Measurements from ENCODE around the gene ARL4D. TPM values are rescaled to one million over a fixed set of nuclear protein-coding genes. Genes with fewer than 3 reads are reported as not detected.
A peak's percentile ranks its signal among the peaks of the same experiment; 100 is the strongest.

Gene ARL4D
- total RNA-seq, 1 donor from 2014 or later: 19.7 TPM

DNA sequence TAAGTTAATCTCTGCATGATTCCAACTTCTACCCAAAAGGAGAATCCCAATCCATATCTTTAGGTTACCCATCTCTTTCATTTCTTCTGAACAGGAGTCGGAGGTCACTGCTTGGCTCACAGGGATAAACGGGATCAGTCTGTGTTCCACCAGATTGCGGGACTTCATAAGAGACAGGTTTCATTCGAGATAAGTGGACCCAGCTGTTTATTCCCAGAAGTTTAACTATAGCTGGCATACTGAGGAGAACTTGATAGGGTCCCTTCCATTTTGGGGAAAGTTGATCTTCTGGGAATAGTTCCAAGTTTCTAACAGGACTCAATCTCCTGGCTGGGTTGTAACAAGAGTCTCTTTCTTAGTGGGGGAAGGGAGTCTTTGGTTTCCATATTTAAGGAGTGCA, 45.4 kb upstream of the ARL4D start:
- peaks cover 15% of the 10 kb centered on the region for H3K4me1 ChIP-seq (ENCODE audit: insufficient read depth, low read length)
- peaks cover 8% of the 10 kb centered on the region for H3K79me2 ChIP-seq (ENCODE audit: insufficient read depth, low read length)
- peaks cover 19% of the 10 kb centered on the region for H4K20me1 ChIP-seq (ENCODE audit: insufficient read depth, low read length)
- H3K36me3 ChIP-seq (ENCODE audit: insufficient read depth, low read length): no peaks in the 10 kb centered on the region
- peaks cover 23% of the 10 kb centered on the region for H3K9me3 Mint-ChIP-seq (ENCODE audit: unreplicated experiment)
- no peaks in the 10 kb centered on the region for H3K27me3 ChIP-seq (ENCODE audit: insufficient read depth, low read length)
- H3K4me2 ChIP-seq (ENCODE audit: low read length): no peak overlapping the region
- no peak overlapping the region for H3K9ac ChIP-seq (ENCODE audit: low read length)
- H3K4me3 ChIP-seq (ENCODE audit: insufficient read depth, low read depth, low read length): no peak overlapping the region
- no peak overlapping the region for H3K27ac Mint-ChIP-seq (ENCODE audit: unreplicated experiment)
- FAIRE-seq (no peak), DNase-seq (ENCODE audit: low read depth) (no peak)
- peaks cover 25% of the 10 kb centered on the region for H3K36me3 Mint-ChIP-seq (ENCODE audit: low read depth, unreplicated experiment)
- H3K4me3 Mint-ChIP-seq (ENCODE audit: unreplicated experiment): no peak overlapping the region
- no peak for TF ChIP-seq EZH2 (IDR thresholded peaks at IDR 0.05; ENCODE audit: insufficient read depth, low read length)
- TF ChIP-seq, protein P1, sequence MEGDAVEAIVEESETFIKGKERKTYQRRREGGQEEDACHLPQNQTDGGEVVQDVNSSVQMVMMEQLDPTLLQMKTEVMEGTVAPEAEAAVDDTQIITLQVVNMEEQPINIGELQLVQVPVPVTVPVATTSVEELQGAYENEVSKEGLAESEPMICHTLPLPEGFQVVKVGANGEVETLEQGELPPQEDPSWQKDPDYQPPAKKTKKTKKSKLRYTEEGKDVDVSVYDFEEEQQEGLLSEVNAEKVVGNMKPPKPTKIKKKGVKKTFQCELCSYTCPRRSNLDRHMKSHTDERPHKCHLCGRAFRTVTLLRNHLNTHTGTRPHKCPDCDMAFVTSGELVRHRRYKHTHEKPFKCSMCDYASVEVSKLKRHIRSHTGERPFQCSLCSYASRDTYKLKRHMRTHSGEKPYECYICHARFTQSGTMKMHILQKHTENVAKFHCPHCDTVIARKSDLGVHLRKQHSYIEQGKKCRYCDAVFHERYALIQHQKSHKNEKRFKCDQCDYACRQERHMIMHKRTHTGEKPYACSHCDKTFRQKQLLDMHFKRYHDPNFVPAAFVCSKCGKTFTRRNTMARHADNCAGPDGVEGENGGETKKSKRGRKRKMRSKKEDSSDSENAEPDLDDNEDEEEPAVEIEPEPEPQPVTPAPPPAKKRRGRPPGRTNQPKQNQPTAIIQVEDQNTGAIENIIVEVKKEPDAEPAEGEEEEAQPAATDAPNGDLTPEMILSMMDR (IDR thresholded peaks at IDR 0.05; ENCODE audit: insufficient read depth, low read depth, low read length): no peak
- H3K27ac ChIP-seq (ENCODE audit: low read depth, low read length): no peak overlapping the region
- peaks cover 21% of the 10 kb centered on the region for H3K9me3 ChIP-seq (ENCODE audit: insufficient read depth, low read depth, low read length)
- H3K27me3 Mint-ChIP-seq (ENCODE audit: low read depth, unreplicated experiment): no peaks in the 10 kb centered on the region
- no peak overlapping the region for H2AFZ ChIP-seq (ENCODE audit: low read depth, low read length)
- H3K4me1 Mint-ChIP-seq (ENCODE audit: low read depth, unreplicated experiment): peaks cover 6% of the 10 kb centered on the region

DNA sequence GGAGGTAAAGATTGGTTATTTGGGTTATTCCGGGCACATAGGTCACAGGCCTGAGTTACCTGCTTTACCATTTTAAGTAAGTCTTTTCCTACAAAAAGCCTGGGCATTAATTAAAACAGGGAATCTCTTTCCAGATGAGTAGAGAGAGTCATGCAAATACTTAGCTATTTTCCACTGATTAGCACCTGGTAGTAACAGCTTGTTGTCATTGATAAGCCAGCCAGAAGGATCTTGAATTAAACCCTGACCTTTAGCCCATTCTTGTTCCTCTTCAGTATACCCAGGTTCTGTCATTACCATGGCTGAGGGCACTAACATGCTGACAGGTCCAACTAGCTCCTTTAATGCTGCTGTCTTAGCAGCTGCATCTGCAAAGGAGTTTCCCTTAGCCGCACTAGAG, 44.4 kb upstream of the ARL4D start:
- no peak for DNase-seq (ENCODE audit: low read depth)
- H4K20me1 ChIP-seq (ENCODE audit: insufficient read depth, low read length): peaks cover 19% of the 10 kb centered on the region
- Mint-ChIP-seq H3K27me3 (ENCODE audit: low read depth, unreplicated experiment) (no peaks in the 10 kb centered on the region), H3K36me3 (ENCODE audit: low read depth, unreplicated experiment) (peaks cover 22% of the 10 kb centered on the region), H3K4me3 (ENCODE audit: unreplicated experiment) (no peak overlapping the region), H3K27ac (ENCODE audit: unreplicated experiment) (no peak overlapping the region), H3K9me3 (ENCODE audit: unreplicated experiment) (peaks cover 17% of the 10 kb centered on the region), H3K4me1 (ENCODE audit: low read depth, unreplicated experiment) (peaks cover 6% of the 10 kb centered on the region)
- H3K27ac ChIP-seq (ENCODE audit: low read depth, low read length): no peak overlapping the region
- no peaks in the 10 kb centered on the region for H3K27me3 ChIP-seq (ENCODE audit: insufficient read depth, low read length)
- H3K9me3 ChIP-seq (ENCODE audit: insufficient read depth, low read depth, low read length): peaks cover 11% of the 10 kb centered on the region
- peaks cover 17% of the 10 kb centered on the region for H3K79me2 ChIP-seq (ENCODE audit: insufficient read depth, low read length)
- no peak overlapping the region for H2AFZ ChIP-seq (ENCODE audit: low read depth, low read length)
- H3K4me2 ChIP-seq (ENCODE audit: low read length): no peak overlapping the region
- no peaks in the 10 kb centered on the region for H3K36me3 ChIP-seq (ENCODE audit: insufficient read depth, low read length)
- no peak overlapping the region for H3K4me3 ChIP-seq (ENCODE audit: insufficient read depth, low read depth, low read length)
- no peak for FAIRE-seq
- H3K4me1 ChIP-seq (ENCODE audit: insufficient read depth, low read length): peaks cover 15% of the 10 kb centered on the region
- TF ChIP-seq, protein P1 (IDR thresholded peaks at IDR 0.05; ENCODE audit: insufficient read depth, low read depth, low read length): no peak
- no peak for TF ChIP-seq EZH2 (IDR thresholded peaks at IDR 0.05; ENCODE audit: insufficient read depth, low read length)
- H3K9ac ChIP-seq (ENCODE audit: low read length): no peak overlapping the region

DNA sequence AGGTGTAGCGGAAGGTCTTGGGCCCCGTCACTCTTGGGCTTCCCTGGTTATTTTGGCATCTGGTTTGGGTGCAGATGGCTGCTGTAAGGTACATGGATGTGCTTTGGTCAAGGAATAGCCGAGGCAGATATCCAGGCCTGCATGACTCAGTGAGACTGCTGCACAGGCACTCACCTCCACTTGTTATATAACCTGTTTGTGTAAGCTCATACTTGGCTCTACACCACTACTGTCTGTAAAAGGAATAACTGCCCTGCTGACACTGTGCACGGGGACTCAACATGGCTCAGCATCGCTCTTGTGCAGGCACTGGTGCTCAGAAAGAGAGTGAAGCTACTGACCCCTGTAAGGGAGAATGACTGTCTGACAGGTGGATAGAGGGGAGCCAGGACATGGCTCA, 42.3 kb upstream of the ARL4D start:
- Mint-ChIP-seq H3K27ac (ENCODE audit: unreplicated experiment) (no peak overlapping the region), H3K27me3 (ENCODE audit: low read depth, unreplicated experiment) (no peaks in the 10 kb centered on the region), H3K36me3 (ENCODE audit: low read depth, unreplicated experiment) (peaks cover 7% of the 10 kb centered on the region), H3K4me3 (ENCODE audit: unreplicated experiment) (no peak overlapping the region), H3K9me3 (ENCODE audit: unreplicated experiment) (peaks cover 5% of the 10 kb centered on the region), H3K4me1 (ENCODE audit: low read depth, unreplicated experiment) (peaks cover 6% of the 10 kb centered on the region)
- DNase-seq (ENCODE audit: low read depth) (no peak), FAIRE-seq (no peak)
- Histone ChIP-seq H3K4me2 (ENCODE audit: low read length) (peak overlapping the region; percentile 60), H3K27ac (ENCODE audit: low read depth, low read length) (peak overlapping the region; percentile 30), H3K4me1 (ENCODE audit: insufficient read depth, low read length) (peaks cover 22% of the 10 kb centered on the region), H3K79me2 (ENCODE audit: insufficient read depth, low read length) (peaks cover 17% of the 10 kb centered on the region), H4K20me1 (ENCODE audit: insufficient read depth, low read length) (peaks cover 19% of the 10 kb centered on the region), H2AFZ (ENCODE audit: low read depth, low read length) (no peak overlapping the region), H3K27me3 (ENCODE audit: insufficient read depth, low read length) (no peaks in the 10 kb centered on the region), H3K4me3 (ENCODE audit: insufficient read depth, low read depth, low read length) (no peak overlapping the region), H3K9me3 (ENCODE audit: insufficient read depth, low read depth, low read length) (no peaks in the 10 kb centered on the region), H3K36me3 (ENCODE audit: insufficient read depth, low read length) (no peaks in the 10 kb centered on the region), H3K9ac (ENCODE audit: low read length) (no peak overlapping the region)
- no peak for TF ChIP-seq EZH2 (IDR thresholded peaks at IDR 0.05; ENCODE audit: insufficient read depth, low read length)
- TF ChIP-seq, protein P1 (IDR thresholded peaks at IDR 0.05; ENCODE audit: insufficient read depth, low read depth, low read length): no peak
